ENCODE results near the gene CYB5R3.
A peak's percentile ranks its signal among the peaks of the same experiment; 100 is the strongest.
"Not testable (repeated sequence)": the region's sequence is repeated elsewhere in the genome, so short reads cannot be mapped to it uniquely, and the experiment has no call there.

CYB5R3 gene

DNA sequence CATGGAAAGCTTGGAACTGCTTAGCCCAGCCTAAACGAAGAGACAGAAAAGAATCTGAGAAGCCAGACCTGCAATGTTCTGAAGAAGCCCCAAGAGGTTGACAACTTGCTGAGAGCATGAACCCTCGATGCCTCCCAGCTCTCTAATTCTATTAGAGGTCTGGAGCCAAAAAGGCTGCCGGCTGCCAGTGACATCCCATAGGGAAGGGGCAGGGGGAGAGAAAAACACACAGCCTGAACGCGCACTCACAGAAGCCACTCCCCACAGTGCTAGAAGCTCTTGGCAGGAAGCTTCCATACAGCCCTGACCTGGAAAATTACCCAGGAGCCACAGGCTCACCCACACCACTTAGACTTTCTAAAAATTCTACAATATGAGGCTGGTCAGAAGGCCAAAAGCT is 52.9 kb downstream of the CYB5R3 start:
- peak; percentile 9 to 21 for DNase-seq

DNA sequence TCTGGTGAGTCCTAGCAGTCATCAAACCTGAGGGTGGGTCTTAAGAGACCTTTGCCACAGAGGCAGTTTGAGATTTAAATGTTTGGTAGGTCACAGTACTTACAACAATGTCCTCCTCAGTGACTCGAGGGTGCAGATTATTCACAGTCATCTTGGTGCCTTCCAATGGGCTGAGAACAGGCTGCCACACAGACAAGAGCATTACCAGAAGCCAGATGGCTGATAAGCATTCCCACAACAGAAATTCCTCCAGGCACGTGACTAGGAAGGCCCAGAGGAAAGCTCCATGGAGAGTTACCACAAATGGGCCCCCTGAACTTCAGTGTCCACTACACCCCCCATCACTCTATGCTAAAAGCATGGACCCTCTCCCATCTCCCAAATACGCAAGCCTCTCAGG is 53.8 kb downstream of the CYB5R3 start:
- DNase-seq = no peak

DNA sequence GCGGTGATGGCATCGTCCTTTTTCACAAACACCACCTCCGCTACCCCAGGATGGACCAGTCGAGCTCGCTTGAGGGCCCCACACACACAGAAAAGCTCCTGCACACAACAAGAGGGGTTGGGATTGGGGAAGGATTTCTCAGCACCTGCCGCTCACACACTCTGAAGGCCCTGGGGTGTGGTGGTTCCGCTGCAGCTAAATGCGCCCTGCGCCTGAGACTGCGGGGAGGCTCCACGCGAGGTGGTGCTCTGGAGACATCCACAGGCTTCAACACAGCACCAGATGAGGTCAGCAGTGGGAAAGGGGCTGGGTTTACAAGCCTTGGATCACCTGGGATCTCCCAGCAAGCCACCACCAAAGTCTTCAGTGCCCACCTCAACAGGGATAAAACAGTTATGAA is 57.2 kb downstream of the CYB5R3 start:
- DNase-seq = no peak

DNA sequence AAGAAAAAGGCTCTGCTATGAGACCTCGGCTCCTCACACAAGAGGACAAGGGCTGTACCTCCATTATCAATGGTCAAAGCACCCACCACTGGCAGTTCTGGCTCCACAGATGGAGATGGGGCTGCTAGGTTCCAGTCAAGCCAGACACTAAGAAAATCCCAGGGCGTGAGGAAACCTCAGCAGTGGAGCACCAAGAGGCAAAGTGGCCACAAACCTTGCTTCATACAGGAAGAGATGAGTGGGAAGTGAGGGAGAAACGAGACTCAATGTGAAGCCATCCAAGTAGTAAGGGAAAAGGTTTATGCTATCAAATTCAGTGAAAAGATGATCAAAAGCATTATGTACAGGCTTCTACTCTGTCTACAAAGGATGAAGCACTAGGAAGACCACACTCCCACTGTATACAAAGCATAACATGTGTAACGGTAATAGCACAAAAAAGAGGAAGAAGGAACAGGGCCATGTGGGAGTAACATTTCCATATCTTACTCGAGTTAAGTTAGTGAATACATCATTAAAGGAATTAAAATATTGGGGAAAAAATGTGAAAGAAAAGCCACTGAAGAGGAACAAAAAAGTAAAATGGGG is 61.5 kb downstream of the CYB5R3 start:
- no peak for DNase-seq

DNA sequence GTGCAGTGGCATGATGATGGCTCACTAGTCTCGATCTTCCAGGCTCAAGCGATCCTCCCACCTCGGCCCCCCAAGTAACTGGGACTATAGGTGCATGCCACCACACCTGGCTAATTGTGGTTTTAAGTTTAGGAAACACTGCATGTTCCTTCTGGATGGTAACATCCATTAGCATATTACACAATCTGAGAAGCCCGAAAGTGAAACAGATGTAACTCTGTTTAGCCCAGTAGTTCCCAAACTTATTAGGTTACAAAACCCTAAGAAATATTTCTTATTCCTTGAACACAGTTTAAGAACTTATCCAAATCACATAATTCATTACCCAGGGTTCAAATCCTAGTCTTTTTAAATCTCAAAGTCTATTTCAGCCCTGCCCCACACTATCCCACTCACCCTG is 62.8 kb downstream of the CYB5R3 start:
- DNase-seq = no peak

DNA sequence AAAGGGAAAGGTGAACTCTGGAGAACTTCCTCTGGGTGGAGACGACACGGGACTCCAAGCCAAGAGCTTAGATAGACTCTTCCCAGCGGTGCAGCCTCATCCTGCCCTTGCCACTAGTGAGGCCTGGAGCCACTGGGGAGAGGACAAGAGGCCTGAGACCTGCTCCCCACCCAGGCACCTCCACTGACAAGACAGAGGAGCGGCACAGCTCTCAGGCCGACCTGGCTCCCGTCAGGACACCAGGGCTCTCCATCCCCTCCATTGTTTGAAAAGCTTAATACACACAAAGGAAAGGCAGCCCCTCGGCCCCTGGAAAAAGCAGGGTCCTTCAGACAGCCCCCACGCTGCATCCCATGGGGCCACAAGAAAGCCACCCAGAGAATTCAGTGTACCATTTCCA is 64.1 kb downstream of the CYB5R3 start:
- DNase-seq = no peak

DNA sequence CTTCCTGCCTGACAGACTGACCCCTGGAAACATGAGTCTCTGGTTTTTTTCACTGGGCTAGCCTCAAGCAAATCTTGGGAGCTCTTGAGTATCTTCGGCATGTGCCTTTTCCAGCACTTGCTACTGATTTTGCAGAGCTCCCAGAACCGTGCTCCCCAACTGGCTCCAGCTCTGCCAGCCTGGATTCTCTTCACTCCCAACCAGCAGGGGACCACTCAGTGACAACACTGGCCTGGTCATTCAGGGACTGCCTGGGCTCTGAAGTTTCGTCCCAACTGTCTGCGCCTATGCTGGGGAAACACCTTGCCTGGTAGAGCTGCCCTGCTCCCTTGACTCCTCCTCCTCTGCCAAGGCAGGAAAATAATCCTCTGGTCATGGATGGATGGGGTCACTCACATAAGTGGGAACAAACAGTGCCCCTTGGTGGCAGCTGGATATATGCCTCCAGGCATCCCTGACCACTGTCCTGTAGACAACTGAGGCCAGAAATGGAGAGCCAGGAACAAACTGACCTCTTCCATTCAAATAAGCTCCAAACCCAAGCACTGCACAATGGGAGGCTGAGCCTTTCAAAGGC is 64.7 kb downstream of the CYB5R3 start:
- no peak for DNase-seq

DNA sequence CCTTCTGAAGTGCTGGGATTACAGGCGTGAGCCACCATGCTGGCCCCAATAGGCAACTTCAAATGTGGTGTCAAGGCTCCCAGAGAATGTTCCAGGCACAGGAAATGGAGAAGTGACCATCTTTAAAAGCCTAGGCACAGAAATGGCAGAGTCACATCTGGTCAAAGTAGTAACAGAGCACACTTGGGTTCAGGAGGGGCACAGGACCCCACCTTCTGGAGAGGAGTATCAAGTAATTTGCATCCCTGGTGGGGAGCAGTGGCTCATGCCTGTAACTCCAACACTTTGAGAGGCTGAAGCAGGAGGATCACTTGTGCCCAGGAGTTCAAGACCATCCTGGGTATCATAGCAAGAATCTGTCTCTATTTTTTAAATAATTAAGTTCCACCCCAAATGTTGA is 66.2 kb downstream of the CYB5R3 start:
- DNase-seq = no peak

DNA sequence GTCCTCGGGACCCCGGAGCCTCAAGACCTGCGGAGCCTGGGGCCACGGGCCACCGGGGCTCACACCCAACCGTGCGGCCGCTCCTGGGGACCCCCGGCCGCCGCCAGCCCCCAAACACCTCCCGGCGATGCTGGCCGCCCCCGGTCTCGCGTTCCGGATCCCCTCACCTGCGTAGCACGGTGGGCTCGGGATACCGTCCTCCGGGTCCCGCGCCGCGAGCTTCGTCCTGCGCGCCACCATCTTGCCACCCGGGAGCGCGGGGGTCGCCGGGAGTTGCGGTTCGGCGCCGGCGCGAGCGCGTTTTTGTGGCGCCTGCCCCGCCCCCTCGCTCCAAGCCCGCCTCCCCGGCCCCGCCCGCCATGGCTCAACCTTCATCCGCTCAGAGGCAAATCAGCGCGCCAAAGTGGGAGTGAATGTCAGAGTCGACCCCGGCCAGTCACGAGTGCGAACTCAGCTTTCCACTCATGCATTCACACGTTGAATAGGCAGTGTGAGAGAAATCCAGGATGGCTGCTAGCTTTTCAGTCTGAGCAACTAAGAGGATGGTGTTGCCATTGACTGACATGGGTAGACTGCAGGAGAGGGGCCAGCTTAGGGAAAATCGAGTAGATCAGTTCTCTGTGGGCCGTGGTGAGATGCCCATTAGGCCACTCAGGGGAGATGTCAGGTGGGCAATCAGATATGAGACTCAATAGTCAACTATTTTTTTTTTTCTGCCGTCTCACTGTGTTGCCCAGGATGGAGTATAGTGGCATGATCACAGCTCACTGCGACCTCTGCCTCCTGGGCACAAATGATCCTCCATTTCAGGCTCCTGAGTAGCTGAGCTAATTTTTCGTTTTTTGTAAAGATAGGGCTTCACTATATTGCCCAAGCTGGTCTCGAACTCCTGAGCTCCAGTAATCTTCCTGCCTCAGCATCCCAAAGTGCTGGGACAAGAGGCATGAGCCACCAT is 67.2 kb downstream of the CYB5R3 start:
- DNase-seq = peak; percentile 24 to 80

DNA sequence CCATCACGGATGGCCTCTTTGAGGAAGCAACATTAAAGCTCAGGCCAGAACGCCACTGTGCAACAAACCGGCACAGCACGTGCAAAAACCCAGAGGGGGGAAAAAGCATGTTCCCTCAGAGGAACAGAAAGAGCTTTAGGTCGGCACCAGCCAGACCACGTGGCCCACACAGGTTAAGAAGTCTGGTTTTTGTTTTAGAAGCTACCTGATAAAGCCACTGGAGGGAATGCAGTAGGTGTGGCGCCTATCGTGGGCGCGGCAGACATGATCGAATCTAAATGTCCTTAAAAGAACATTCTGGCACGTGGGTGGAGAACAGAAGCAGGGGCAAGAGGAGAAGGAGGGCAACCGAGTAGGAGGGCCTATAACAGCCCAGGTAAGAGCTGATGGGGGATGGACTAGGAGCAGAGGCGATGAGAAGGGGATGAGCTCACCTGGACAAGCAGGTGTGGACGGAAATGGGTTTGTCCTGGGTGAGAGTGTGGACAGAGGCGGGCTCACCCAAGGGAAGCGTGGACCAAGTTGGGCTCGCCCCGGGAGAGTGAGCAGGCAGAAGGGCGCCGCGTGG is 67.9 kb downstream of the CYB5R3 start:
- not testable (repeated sequence) for DNase-seq

DNA sequence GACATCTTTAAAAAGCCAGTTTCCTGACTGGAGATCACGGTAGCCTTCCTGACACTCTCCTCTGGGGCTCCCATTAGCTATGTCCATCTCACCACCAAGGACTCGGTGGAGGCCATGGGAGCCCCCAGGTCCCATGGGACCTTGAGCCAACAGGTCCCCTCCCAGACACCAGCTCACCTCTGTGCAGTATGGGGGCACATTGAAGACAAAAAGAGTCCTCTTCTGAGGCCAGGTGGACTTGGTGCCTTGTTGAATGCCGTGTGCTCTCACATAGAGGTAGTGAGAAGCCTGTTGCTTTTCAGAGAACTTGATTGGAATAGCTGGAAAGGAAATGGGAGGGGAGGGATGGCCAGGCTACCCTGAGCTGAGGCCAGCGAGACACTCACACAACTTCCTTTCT is 69.2 kb downstream of the CYB5R3 start:
- DNase-seq = not testable (repeated sequence)

DNA sequence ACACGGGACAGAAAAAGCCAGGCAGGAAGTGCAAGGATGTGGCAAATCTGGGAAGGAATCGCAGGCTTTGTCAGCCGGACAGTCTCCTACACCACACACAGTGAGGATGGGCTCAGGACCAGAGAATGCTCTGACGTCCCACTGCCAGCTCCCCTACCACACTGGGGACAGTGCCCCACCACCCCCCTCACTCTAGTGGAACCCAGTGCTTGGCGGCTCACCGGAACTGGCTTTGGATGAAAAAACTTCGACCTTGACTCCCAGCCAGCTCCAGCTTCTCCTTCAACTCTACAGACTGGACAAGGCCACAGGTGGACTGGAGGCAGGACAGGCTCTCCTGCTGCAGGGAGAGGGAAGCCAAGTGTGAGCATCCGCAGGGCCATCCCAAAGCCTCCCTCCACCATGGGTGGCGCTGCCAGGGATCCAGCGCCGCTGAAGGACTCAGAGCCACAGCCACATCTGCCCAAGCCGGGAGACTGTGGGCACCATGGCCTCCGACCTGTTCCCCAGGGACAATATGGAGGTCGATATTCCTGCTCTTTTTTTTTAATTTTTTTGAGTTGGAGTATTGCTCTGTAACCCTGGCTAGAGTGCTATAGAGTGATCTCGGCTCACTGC is 71.5 kb downstream of the CYB5R3 start:
- DNase-seq = no peak

DNA sequence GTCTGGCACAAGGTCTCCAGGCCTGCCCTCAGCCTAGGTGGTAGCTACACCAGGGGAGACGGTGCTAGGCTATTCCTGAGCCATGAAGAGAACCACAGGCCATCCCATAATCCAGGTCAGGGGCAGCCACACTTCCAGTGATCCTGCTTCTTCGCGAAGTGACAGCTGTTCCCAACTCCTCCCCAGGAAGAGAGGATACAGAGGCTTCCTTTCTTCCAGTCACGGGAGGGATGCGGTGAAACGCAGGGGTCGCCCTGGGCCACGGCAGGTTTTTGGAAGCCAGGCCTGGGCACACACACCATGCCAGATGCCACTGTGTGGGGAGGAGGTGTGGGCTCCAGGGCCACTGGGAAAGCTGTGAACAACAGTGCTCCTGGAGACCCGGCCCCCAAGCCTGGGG is 72.1 kb downstream of the CYB5R3 start:
- not testable (repeated sequence) for DNase-seq

DNA sequence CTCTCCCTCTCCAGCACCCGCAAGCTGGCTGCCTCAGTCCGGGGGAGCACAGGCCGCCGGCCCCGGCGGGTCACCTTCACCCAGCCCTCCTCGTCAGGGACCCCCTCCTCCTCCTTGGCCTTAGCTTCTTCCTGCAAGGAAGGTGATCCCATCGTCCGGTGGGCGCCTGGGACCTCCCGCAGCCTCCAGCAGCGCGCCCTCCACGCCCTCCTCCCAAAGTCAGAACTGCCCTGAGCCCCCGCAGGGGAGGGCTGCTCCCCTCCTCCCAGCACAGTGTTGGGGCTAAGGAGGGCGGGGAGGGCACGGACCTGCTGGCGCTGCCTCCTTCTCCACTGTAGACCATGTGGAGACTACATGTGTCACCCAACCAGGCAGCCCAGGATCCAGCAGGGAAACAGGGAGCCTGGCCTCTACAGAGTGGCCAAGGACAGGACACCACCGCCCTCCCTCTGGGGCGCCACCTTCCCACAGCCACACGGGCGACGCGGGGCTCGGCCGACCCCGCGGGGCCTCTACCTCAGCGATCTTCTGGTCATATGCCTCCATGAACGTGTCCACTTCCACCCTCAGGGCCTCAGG is 73.1 kb downstream of the CYB5R3 start:
- not testable (repeated sequence) for DNase-seq

DNA sequence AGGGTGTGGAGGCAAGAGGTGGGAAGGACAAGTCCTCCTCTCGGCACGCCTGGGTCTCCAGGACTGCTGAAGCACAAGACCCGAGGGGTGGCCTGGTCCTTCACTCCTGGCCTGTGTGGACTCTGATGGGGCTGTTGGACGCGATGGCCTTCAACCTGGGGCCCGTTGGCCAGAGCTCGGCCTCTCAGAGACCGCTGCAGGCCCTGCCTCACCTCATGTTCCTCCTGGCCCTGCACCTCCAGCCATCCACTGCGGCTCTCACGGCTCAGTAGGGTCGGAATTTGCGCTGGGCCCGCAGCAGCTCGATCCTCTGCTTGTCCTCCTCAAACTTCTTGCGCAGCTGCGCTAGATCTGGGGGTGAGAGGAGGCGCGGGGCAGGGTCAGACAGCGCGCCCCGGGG is 74.7 kb downstream of the CYB5R3 start:
- DNase-seq = not testable (repeated sequence)

DNA sequence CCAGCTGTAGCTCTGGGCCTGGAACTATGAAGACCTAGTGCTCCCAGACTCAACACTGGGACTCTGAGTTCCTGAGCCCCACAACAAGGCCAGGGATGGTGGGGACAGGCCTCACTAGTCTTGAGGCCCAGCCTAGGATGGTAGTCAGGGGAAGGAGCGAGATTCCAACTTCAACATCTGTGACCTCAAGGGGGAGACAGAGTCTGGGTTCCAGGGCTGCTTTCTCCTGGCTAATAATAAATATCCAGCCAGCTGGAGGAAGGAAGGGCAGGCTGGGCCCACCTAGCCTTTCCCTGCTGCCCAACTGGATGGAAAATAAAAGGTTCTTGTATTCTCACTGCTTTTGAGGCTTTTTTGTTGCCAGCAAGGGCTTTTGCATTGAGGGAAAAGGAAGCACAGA is 75.1 kb downstream of the CYB5R3 start:
- DNase-seq = not testable (repeated sequence)

DNA sequence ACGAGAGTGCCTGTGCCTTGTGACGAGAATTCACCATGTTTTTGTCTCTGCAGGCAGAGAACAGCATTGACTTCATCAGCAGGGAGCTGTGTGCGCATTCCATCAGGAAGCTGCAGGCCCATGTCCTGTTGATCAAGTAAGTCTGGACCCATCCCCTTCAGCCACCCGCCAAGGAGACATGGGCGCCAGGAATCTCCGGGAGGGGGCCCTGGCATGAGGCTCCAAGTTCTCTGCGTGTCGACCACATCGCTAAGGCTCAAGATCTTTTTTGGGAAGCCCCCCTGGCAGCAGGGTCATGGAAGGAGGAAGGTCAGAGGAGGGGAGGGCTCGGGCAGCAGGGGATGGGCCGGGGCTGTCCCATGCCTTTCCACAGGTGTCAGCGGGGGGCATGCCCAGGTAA is 78.1 kb downstream of the CYB5R3 start:
- not testable (repeated sequence) for DNase-seq

DNA sequence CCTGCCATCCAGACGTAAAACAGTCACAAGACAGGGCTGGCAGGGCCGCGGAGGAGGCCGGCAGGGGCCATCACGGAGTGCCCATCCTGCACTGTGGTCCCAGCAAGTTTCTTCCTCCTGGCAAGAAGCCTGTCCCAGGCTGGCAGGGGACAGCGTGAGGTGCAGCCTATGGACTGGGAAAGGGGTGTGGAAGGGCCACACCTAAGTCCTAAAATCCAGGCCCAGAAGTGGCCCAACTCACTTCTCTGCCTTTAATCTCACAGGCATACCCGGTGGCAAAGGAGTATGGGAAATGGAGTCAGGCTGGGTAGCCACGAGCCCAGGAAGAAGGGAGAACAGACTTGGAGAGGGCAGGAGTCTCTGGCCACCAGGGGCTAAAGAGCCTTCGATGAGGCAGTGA is 78.6 kb downstream of the CYB5R3 start:
- DNase-seq = not testable (repeated sequence)

DNA sequence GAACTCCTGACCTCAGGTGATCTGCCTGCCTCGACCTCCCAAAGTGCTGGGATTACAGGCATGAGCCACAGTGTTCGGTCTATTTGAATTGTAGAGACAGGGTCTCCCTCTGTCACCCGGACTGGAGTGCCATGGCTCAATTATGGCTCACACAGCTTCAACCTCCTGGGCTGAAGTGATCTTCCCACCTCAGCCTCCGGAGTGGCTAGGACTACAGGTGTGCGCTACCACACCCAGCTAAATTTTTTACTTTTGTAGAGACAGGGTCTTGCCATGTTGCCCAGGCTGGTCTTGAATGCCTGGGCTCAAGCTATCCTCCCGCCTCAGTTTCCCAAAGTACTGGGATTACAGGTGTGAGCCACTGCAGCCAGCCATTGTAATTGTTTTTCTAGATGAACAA is 81.2 kb downstream of the CYB5R3 start:
- DNase-seq = not testable (repeated sequence)
